Activated CD4-positive, alpha-beta T cell treated with anti-CD3 and anti-CD28 coated beads, Interleukin-2, amount 10 ng/mL, durations not matched to agents 7 days and 5 days (primary cell): ENCODE measurements around the gene ADH7. TPM values are rescaled to one million over a fixed set of nuclear protein-coding genes. Genes with fewer than 3 reads are reported as not detected.
A peak's percentile ranks its signal among the peaks of the same experiment; 100 is the strongest.

Experiments
- CTCF ChIA-PET: fragments of 350-600 bp; sonication (Branson Sonifier 250); formaldehyde crosslinking; loops from one replicate; lab custom pipeline; 2021; ENCODE audit warnings: antibody characterized with exemption; lab: Charles Lee
- POLR2A ChIA-PET: fragments of 350-600 bp; sonication (Branson Sonifier 250); formaldehyde crosslinking; loops from one replicate; lab custom pipeline; 2021; ENCODE audit warnings: antibody characterized with exemption; lab: Charles Lee
- DNase-seq: peaks from one replicate; pipeline ENCODE4 v3.0.0-alpha.2; 2020
- H3K27ac Mint-ChIP-seq: one replicate; pipeline ENCODE4 v1.8.0; 2021; ENCODE audit warnings: mild to moderate bottlenecking, moderate library complexity, mixed read lengths
- H3K27me3 Mint-ChIP-seq: one replicate; pipeline ENCODE4 v1.8.0; 2021; ENCODE audit warnings: mixed read lengths
- H3K36me3 Mint-ChIP-seq: one replicate; pipeline ENCODE4 v1.8.0; 2021; ENCODE audit warnings: low read depth, mixed read lengths
- H3K4me1 Mint-ChIP-seq: one replicate; pipeline ENCODE4 v1.8.0; 2021; ENCODE audit warnings: mixed read lengths
- H3K4me3 Mint-ChIP-seq: one replicate; pipeline ENCODE4 v1.8.0; 2021; ENCODE audit warnings: mild to moderate bottlenecking, moderate library complexity, mixed read lengths
- H3K9me3 Mint-ChIP-seq: one replicate; pipeline ENCODE4 v1.8.0; 2021; ENCODE audit warnings: mixed read lengths
- total RNA-seq, 2 experiments: library from RNA; stranded (reverse); gene quantifications; one replicate each; pipeline ENCODE4 v1.2.3, GENCODE V29; 2021

ADH7 gene
- total RNA-seq, 2 experiments from 2014 or later, result not detected

GRCh38 chr4:99413140-99413539 lies 22.0 kb downstream of the ADH7 start:
- H3K27me3 Mint-ChIP-seq, result no peaks in the 10 kb centered on the region
- H3K4me3 Mint-ChIP-seq, result no peak overlapping the region
- H3K4me1 Mint-ChIP-seq, result no peaks in the 10 kb centered on the region
- H3K27ac Mint-ChIP-seq, result no peak overlapping the region
- POLR2A ChIA-PET, result no interaction called here
- no peaks in the 10 kb centered on the region for H3K9me3 Mint-ChIP-seq
- CTCF ChIA-PET, result no interaction called here
- no peaks in the 10 kb centered on the region for H3K36me3 Mint-ChIP-seq
- no peak for DNase-seq

GRCh38 chr4:99411041-99411440 lies 24.1 kb downstream of the ADH7 start:
- no peaks in the 10 kb centered on the region for H3K9me3 Mint-ChIP-seq
- ChIA-PET CTCF (interaction anchor here (0.8 to 1.4 kb wide), 3 partner anchors 26 to 355 kb away, joined by 3 to 4 read pairs (median 3); no protein-coding TSS in a partner anchor), POLR2A (interaction anchor here (0.5 kb wide), 1 partner anchor 1184 kb away, joined by 3 read pairs; no protein-coding TSS in a partner anchor)
- no peaks in the 10 kb centered on the region for H3K36me3 Mint-ChIP-seq
- H3K4me3 Mint-ChIP-seq, result no peak overlapping the region
- no peak overlapping the region for H3K27ac Mint-ChIP-seq
- peaks cover 3% of the 10 kb centered on the region for H3K27me3 Mint-ChIP-seq
- H3K4me1 Mint-ChIP-seq, result no peaks in the 10 kb centered on the region
- DNase-seq, result no peak

DNA sequence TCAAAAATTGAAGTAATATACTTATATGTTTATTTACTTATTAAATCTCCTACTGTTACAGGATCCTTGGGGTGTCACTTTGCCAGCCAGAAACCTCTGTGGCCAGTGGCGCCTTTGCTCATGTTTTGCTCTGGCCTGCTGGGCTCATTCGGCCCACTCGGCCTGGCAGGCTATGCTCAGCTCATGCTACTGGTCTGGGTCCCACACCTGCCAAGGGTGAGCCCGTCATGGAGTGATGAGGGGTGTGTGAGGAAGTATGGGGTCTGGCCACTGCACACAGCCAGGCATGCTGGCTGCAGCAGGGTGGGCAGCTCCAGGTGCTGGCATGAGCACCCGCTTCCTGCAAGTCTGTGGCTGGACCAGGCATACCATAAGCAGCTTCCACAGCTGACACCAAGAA lies 25.1 kb downstream of the ADH7 start:
- ChIA-PET POLR2A (no interaction called here), CTCF (interaction anchor here (0.8 to 1.4 kb wide), 2 partner anchors 53 to 354 kb away, joined by 3 to 4 read pairs; no protein-coding TSS in a partner anchor)
- H3K4me1 Mint-ChIP-seq, result peaks cover 5% of the 10 kb centered on the region
- DNase-seq, result no peak
- no peak overlapping the region for H3K27ac Mint-ChIP-seq
- H3K4me3 Mint-ChIP-seq, result no peak overlapping the region
- no peaks in the 10 kb centered on the region for H3K9me3 Mint-ChIP-seq
- H3K36me3 Mint-ChIP-seq, result no peaks in the 10 kb centered on the region
- peaks cover 5% of the 10 kb centered on the region for H3K27me3 Mint-ChIP-seq

GRCh38 chr4:99408346-99408745 lies 26.8 kb downstream of the ADH7 start:
- no peaks in the 10 kb centered on the region for H3K36me3 Mint-ChIP-seq
- peaks cover 16% of the 10 kb centered on the region for H3K4me1 Mint-ChIP-seq
- peaks cover 5% of the 10 kb centered on the region for H3K27me3 Mint-ChIP-seq
- DNase-seq, result no peak
- H3K4me3 Mint-ChIP-seq, result no peak overlapping the region
- ChIA-PET POLR2A (no interaction called here), CTCF (no interaction called here)
- no peaks in the 10 kb centered on the region for H3K9me3 Mint-ChIP-seq
- H3K27ac Mint-ChIP-seq, result no peak overlapping the region

- POLR2A ChIA-PET, result no interaction called here
- no peaks in the 10 kb centered on the region for H3K36me3 Mint-ChIP-seq
- H3K4me1 Mint-ChIP-seq, result peaks cover 16% of the 10 kb centered on the region
- H3K9me3 Mint-ChIP-seq, result no peaks in the 10 kb centered on the region
- no peak overlapping the region for H3K4me3 Mint-ChIP-seq
- no peak overlapping the region for H3K27ac Mint-ChIP-seq
- H3K27me3 Mint-ChIP-seq, result peaks cover 5% of the 10 kb centered on the region
- peak; percentile 62 for DNase-seq
- CTCF ChIA-PET, result interaction anchor here (0.6 to 1.7 kb wide), 5 partner anchors 10 to 938 kb away, joined by 3 to 6 read pairs (median 3); partner anchors contain the start of gene METAP1
Observed at GRCh38 chr4:99405433-99406115, 29.6 kb downstream of the ADH7 start.

- DNase-seq, result no peak
- Mint-ChIP-seq H3K27me3 (peaks cover 5% of the 10 kb centered on the region), H3K4me1 (peaks cover 16% of the 10 kb centered on the region), H3K36me3 (no peaks in the 10 kb centered on the region), H3K9me3 (no peaks in the 10 kb centered on the region), H3K27ac (no peak overlapping the region), H3K4me3 (no peak overlapping the region)
- ChIA-PET POLR2A (no interaction called here), CTCF (interaction anchor here (0.6 to 1.7 kb wide), 6 partner anchors 11 to 937 kb away, joined by 3 to 6 read pairs (median 3); partner anchors contain the start of gene METAP1)
Observed at GRCh38 chr4:99404595-99405287, 30.4 kb downstream of the ADH7 start.

- no peak for DNase-seq
- Mint-ChIP-seq H3K27ac (no peak overlapping the region), H3K27me3 (peaks cover 5% of the 10 kb centered on the region), H3K4me3 (no peak overlapping the region), H3K36me3 (no peaks in the 10 kb centered on the region), H3K4me1 (peaks cover 16% of the 10 kb centered on the region), H3K9me3 (no peaks in the 10 kb centered on the region)
- CTCF ChIA-PET, result interaction anchor here (0.6 kb wide), 1 partner anchor 142 kb away, joined by 3 read pairs; no protein-coding TSS in a partner anchor
- POLR2A ChIA-PET, result no interaction called here
Observed at GRCh38 chr4:99403380-99404184, 31.6 kb downstream of the ADH7 start.

GRCh38 chr4:99402765-99403164 lies 32.4 kb downstream of the ADH7 start:
- no peaks in the 10 kb centered on the region for H3K36me3 Mint-ChIP-seq
- no peak overlapping the region for H3K4me3 Mint-ChIP-seq
- DNase-seq, result no peak
- CTCF ChIA-PET, result no interaction called here
- no peaks in the 10 kb centered on the region for H3K9me3 Mint-ChIP-seq
- H3K27me3 Mint-ChIP-seq, result peaks cover 5% of the 10 kb centered on the region
- POLR2A ChIA-PET, result no interaction called here
- peaks cover 16% of the 10 kb centered on the region for H3K4me1 Mint-ChIP-seq
- H3K27ac Mint-ChIP-seq, result no peak overlapping the region

DNA sequence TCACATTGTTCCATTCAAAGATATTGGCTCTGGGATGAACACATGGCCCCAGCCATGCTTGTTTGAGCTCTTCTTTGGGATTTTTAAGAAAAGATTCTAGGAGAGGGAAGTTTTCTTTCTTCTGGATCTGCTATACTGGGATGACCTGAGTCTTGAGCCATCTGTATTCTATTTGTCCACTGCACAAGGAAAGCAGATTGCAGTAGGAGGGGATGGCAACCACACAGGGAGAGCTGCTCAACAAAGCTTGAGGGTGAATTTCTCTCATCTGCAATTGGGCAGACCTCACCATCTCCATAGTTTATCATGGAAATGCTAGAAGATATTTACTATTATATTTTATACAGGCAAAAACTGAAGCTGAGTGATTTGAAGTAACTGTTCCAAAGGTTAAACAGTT lies 34.3 kb downstream of the ADH7 start:
- H3K9me3 Mint-ChIP-seq, result no peaks in the 10 kb centered on the region
- ChIA-PET POLR2A (no interaction called here), CTCF (interaction anchor here (1.6 kb wide), 1 partner anchor 405 kb away, joined by 5 read pairs; the partner anchor contains the start of gene METAP1)
- peaks cover 5% of the 10 kb centered on the region for H3K27me3 Mint-ChIP-seq
- H3K4me3 Mint-ChIP-seq, result no peak overlapping the region
- H3K4me1 Mint-ChIP-seq, result peaks cover 16% of the 10 kb centered on the region
- H3K36me3 Mint-ChIP-seq, result no peaks in the 10 kb centered on the region
- H3K27ac Mint-ChIP-seq, result no peak overlapping the region
- DNase-seq, result no peak

GRCh38 chr4:99399017-99399416 lies 36.1 kb downstream of the ADH7 start:
- CTCF ChIA-PET, result no interaction called here
- Mint-ChIP-seq H3K4me3 (no peak overlapping the region), H3K27me3 (peaks cover 3% of the 10 kb centered on the region), H3K9me3 (no peaks in the 10 kb centered on the region), H3K36me3 (no peaks in the 10 kb centered on the region), H3K27ac (no peak overlapping the region), H3K4me1 (peaks cover 4% of the 10 kb centered on the region)
- DNase-seq, result no peak
- POLR2A ChIA-PET, result no interaction called here

- peaks cover 6% of the 10 kb centered on the region for H3K27me3 Mint-ChIP-seq
- H3K4me3 Mint-ChIP-seq, result no peak overlapping the region
- no peak overlapping the region for H3K27ac Mint-ChIP-seq
- POLR2A ChIA-PET, result no interaction called here
- no peaks in the 10 kb centered on the region for H3K9me3 Mint-ChIP-seq
- H3K4me1 Mint-ChIP-seq, result no peaks in the 10 kb centered on the region
- H3K36me3 Mint-ChIP-seq, result no peaks in the 10 kb centered on the region
- DNase-seq, result no peak
- CTCF ChIA-PET, result interaction anchor here (0.6 to 1.5 kb wide), 2 partner anchors 11 to 247 kb away, joined by 3 to 4 read pairs; no protein-coding TSS in a partner anchor
Observed at GRCh38 chr4:99395595-99396364, 39.4 kb downstream of the ADH7 start.

- H3K27ac Mint-ChIP-seq, result no peak overlapping the region
- no peaks in the 10 kb centered on the region for H3K36me3 Mint-ChIP-seq
- ChIA-PET CTCF (interaction anchor here (1.5 kb wide), 1 partner anchor 10 kb away, joined by 4 read pairs; no protein-coding TSS in a partner anchor), POLR2A (no interaction called here)
- no peak overlapping the region for H3K4me3 Mint-ChIP-seq
- no peak for DNase-seq
- peaks cover 6% of the 10 kb centered on the region for H3K27me3 Mint-ChIP-seq
- H3K9me3 Mint-ChIP-seq, result no peaks in the 10 kb centered on the region
- H3K4me1 Mint-ChIP-seq, result no peaks in the 10 kb centered on the region
Observed at GRCh38 chr4:99394896-99395295, 40.2 kb downstream of the ADH7 start.
